A204.1 (cell line): ENCODE data around the gene ADAMTS10.
"Not testable (repeated sequence)": the region's sequence is repeated elsewhere in the genome, so short reads cannot be mapped to it uniquely, and the experiment has no call there.

Source experiments
- FAIRE-seq: peaks from 2 replicates; lab custom pipeline; 2012; peaks lifted over from hg19 to GRCh38; lab: Jason Lieb, UNC

Gene ADAMTS10

DNA sequence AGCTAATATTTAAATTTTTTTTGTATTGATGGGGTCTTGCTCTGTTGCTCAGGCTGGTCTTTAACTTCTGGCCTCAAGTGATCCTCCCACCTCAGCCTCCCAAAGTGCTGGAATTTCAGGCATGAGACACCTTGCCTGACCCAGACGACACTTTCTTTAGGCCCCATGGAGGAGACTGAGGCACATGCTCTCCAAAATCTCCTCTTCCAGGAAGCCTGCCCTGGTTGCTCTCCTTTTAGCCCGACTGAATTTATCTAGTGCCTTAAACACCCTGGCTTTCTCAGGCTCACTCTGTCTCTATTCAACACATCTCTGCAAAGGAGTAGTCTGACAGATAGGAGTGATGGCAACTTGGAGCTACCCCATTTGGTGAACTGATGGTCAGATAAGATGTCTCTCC, 52.2 kb downstream of the ADAMTS10 start:
- FAIRE-seq, result no peak

DNA sequence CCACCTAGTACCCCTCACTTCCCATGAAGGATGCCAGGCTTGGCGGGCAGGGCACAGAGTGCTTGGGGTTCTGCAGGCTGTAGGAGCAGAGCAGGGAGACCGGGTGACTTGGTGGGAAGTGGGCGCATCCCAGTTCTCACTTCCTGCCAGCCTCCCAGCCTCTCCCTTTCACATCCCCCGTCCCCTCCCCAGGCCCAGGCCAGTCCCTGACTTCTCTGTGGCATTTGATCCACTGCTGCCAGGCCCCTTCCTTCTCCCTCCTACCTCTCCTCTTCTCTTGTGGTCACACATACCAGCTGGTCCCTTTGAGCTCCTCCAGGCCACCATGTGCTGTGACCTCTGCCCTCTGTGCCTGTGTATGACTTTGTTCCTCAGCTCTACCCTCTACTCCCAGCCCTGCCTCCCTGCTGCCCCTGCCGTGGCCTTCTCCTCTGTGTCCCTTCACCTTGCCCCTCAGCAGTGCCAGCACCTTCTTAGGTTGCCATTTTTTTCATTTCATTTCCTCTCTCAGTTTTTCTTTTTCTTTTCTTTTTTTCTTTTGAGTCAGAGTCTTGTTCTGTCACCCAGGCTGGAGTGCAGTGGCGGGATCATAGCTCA, 52.8 kb downstream of the ADAMTS10 start:
- FAIRE-seq, result no peak

DNA sequence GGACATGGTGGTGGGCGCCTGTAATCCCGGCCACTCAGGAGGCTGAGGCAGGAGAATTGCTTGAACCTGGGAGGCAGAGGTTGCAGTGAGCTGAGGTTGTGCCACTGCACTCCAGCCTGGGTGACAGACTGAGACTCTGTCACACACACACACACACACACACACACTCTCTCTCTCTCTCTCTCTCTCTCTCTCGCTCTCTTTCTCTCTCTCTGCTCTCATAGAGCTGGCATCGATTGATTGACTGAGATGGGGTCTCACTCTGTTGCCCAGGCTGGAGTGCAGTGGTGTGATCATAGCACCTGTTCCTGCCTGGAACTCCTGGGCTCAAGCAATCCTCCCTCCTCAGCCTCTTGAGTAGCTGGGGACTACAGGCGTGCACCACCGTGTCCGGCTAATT, 56.8 kb downstream of the ADAMTS10 start:
- not testable (repeated sequence) for FAIRE-seq

DNA sequence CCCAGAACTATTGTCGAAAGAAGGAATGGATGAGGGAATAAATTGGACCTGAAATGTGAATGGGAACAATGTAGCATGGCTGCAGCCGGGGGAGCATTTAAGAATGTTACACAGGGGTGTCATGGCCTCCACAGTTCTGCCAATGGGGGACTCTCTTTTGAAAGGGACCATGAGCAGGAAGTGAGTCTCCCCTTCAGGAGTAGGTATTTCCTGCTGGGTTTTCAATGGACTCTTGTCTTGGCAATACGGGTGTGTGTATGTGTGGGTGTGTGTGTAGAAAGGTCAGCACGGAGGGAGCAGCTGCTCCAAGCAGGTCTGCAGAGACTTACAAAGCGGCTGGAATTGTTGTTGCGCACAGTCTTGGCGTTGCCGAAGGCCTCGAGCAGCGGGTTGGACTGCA, 57.7 kb downstream of the ADAMTS10 start:
- no peak for FAIRE-seq

DNA sequence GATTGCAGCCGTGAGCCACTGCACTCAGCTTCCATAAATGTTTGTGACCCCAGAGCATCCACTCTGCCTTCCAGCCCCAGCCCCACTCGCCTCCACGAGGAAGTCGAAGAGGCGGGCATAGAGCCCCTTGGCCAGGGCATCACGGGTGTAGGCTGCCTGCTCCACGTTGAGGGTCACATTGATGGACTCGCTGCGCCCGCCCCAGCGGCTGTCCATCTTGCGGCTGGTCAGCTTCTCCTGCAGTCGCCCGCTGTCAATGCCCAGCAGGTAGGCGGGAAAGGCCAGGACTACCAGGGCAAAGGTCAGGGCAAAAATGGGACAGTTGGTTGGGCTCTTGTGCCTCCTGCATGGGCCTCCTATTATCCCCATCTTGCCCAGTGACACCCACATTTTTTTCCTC, 60.4 kb downstream of the ADAMTS10 start:
- FAIRE-seq, result no peak

DNA sequence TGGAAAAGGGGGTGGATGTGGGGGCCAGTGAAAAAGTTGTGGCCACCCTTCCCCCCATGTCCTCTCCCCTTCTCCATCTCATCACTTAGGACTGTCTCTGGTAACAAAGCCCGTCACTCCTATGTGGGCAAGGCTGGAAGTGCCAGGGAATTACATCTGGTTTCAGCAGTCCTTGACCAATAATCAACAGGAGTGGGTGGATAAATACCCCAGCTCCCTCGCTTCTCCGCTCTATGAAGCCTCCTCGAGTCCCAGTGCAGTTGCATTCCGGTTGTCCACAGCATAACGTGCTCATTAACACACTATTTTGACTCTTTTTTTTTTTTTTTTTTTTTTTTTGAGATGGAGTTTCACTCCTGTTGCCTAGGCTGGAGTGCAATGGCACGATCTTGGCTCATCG, 64.8 kb downstream of the ADAMTS10 start:
- FAIRE-seq, result no peak

DNA sequence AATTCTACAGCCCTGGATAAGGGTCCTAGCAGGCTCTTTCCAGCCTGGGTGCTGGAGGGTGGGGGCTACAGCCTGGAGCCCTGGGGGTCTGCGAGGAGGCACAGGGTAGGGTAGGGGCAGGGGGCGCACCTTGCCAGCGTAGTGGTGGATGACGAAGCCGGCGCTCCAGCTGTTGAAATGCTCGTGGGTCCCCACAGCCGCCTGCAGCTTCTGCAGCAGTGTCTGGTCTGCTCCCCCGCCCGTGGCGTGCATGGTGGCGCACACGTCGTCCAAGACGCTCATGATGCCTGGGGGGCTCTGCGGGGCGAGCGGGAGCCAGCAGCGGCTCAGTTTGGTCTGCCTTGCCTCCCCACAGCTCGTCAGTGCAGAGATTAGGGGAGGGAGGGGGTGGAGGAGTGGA, 66.3 kb downstream of the ADAMTS10 start:
- FAIRE-seq, result no peak

DNA sequence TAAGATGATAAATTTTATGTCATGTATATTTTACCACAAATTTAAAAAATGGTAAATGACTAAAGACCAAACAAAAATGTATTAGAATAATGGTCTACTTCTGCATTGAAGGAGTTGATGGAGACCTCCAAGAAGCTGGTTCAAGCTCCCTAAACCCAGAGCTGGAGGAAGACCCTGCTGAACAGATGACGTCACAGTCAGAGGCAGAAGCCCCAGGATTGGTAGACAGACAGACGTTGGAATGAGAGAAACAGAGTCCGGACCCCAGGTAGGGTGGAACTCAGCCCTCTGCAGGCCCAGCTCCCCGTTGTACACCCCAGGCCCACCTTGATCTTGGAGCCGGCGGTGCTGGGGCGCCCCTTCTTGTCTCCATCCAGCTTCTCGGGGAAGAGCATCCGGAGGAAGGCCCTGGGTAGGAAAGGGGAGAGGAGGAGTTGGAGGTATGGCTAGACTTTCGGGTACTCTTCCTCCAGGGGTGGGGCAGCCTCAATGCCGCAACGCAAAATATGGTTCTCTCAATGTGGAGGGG, 70.8 kb downstream of the ADAMTS10 start:
- FAIRE-seq, result no peak

DNA sequence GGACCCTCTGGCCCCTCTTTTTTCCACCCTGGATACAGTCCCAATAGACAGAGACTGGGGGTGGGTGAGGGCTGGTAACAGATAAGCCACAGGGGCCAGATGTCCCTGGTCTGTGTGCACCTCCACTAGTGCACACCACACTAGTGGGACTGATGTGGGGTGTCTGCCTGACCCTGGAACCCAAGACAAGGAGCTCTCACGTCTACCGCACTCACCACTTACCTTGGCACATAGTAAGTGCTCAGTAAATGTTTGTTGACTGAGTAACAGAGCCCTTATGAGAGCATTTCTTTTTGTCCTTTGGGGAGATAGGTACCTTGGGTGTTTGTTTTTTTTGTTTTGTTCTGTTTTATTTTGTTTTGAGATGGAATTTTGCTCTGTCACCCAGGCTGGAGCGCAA, 73.4 kb downstream of the ADAMTS10 start:
- no peak for FAIRE-seq

DNA sequence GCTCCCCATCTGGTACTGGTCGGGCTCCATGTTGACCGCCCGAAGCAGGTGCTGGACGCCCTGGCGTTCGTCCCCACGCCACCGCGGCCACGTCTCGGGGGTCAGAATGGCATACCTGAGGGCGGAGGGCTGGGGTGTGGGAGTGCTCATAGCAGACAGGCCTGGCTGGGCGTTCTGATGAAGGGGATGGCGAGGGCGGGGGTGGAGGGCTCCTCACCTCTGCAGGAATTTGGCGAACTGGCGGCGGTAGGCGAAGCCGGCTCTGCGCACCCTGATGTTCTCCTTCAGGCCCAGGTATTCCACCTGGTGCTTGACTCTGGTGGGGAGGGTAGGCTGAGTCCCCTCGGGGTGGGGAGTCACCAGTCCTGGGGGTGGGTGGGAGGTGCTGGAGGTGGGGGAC, 74.2 kb downstream of the ADAMTS10 start:
- FAIRE-seq, result no peak

DNA sequence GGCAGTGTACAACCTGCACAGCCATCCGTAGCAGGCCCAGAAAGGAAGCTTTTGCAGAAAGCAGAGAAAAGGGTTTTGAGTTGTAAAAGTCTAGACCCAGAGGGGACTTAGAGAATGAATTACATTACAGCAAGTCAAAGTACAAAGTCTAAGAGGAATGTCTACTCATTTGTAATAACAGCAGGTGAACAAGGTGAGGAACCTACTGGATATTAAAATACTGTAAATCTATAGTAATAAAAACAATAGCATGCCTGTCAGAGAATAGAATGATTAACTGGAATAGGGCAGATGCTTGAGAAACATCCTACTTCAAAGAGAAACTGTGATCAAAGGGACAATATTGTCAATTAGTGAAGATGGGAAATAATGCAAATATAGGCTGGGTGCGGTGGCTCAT, 78.3 kb downstream of the ADAMTS10 start:
- no peak for FAIRE-seq

DNA sequence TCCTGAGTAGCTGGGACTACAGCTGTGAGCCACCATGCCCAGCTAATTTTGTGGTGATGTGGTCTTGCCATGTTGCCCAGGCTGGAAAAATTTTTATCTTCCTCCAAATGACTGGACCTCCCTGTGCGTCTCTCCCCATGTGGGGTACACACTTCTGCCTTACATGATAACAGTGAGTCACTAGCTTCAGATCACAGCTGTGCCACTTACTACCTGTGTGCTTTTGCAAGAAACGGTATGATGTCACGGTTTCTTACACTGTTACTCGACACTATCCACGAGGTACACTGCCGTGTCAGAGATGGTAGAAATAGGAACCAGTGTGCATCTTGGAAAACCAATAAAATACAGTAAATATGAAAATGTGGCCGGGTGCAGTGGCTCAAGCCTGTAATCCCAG, 79.0 kb downstream of the ADAMTS10 start:
- FAIRE-seq, result no peak
